GM12892 (cell line): Measurements from ENCODE around the gene SDK1.

Experiments used
- POLR2A ChIP-seq: IDR thresholded peaks from 2 replicates; pipeline ENCODE4 v1.6.1; 2011; ENCODE audit warnings: low read depth, low read length, control low read depth
- POLR2AphosphoS5 ChIP-seq: IDR thresholded peaks from 2 replicates; pipeline ENCODE4 v1.6.1; 2011; ENCODE audit warnings: low read depth, low read length, control low read depth
- TAF1 ChIP-seq: IDR thresholded peaks from 2 replicates; pipeline ENCODE4 v1.6.1; 2011; ENCODE audit warnings: low read depth, mild to moderate bottlenecking, control low read depth, low read length, borderline replicate concordance

GRCh38 chr7:4113976-4114375 lies 812.9 kb downstream of the SDK1 start:
- TF ChIP-seq POLR2A (no peak), POLR2AphosphoS5 (no peak), TAF1 (no peak)
